NOMO-1 (cell line): Measurements from ENCODE around the gene PLXND1.
"Not testable (repeated sequence)": the region's sequence is repeated elsewhere in the genome, so short reads cannot be mapped to it uniquely, and the experiment has no call there.

Source experiments
- DNase-seq, 2 experiments: peaks; one replicate each; lab custom pipeline; 2025; ENCODE audit not compliant: unreplicated experiment in 2 of 2; lab: John Stamatoyannopoulos, UW

PLXND1 gene

GRCh38 chr3:129515108-129515820 lies 91.2 kb downstream of the PLXND1 start:
- not testable (repeated sequence) for DNase-seq

- no peak for DNase-seq
These were observed 91.9 kb downstream of the PLXND1 start for GRCh38 chr3:129514563-129514962.

GRCh38 chr3:129514110-129514509 lies 92.4 kb downstream of the PLXND1 start:
- no peak for DNase-seq

GRCh38 chr3:129513705-129514104 lies 92.8 kb downstream of the PLXND1 start:
- no peak for DNase-seq

GRCh38 chr3:129512595-129512994 lies 93.9 kb downstream of the PLXND1 start:
- no peak for DNase-seq

- no peak for DNase-seq
These were observed 99.2 kb downstream of the PLXND1 start for GRCh38 chr3:129507181-129507831.

- no peak for DNase-seq
These were observed 100.2 kb downstream of the PLXND1 start for GRCh38 chr3:129506231-129506742.

GRCh38 chr3:129505341-129505740 lies 101.1 kb downstream of the PLXND1 start:
- DNase-seq = no peak
